Karpas-422 (cell line): ENCODE results near the gene SLC23A2. TPM values are rescaled to one million over a fixed set of nuclear protein-coding genes. Genes with fewer than 3 reads are reported as not detected.
"Not testable (repeated sequence)": the region's sequence is repeated elsewhere in the genome, so short reads cannot be mapped to it uniquely, and the experiment has no call there.

Experiments used
- DNase-seq: peaks from one replicate; pipeline ENCODE4 v3.0.0-alpha.2; 2015
- H2AFZ ChIP-seq: fragments of 200-600 bp; sonication (generic); 2 replicates; pipeline ENCODE4 v1.6.1; 2014; ENCODE audit warnings: antibody characterized with exemption, low read length, mixed read lengths
- H3K27ac ChIP-seq: fragments of 200-600 bp; sonication (generic); 2 replicates; pipeline ENCODE4 v1.5.1; 2014; ENCODE audit warnings: mild to moderate bottlenecking, low read length, moderate library complexity
- H3K27me3 ChIP-seq: fragments of 200-600 bp; sonication (generic); 2 replicates; pipeline ENCODE4 v1.6.1; 2014; ENCODE audit warnings: low read length, mixed read lengths
- H3K36me3 ChIP-seq: fragments of 200-600 bp; sonication (generic); 2 replicates; pipeline ENCODE4 v1.6.1; 2014; ENCODE audit warnings: low read length, mixed read lengths; ENCODE audit not compliant: insufficient read depth
- H3K4me1 ChIP-seq: fragments of 200-600 bp; sonication (generic); 2 replicates; pipeline ENCODE4 v1.6.1; 2014; ENCODE audit warnings: mild to moderate bottlenecking, low read length, mixed read lengths
- H3K4me2 ChIP-seq: fragments of 200-600 bp; sonication (generic); 2 replicates; pipeline ENCODE4 v1.6.1; 2014; ENCODE audit warnings: low read length, low read depth, mild to moderate bottlenecking; ENCODE audit not compliant: poor library complexity, severe bottlenecking
- H3K4me3 ChIP-seq: fragments of 200-600 bp; sonication (generic); 2 replicates; pipeline ENCODE4 v1.5.1; 2014; ENCODE audit warnings: mild to moderate bottlenecking, antibody characterized with exemption, low read length, mixed read lengths
- H3K79me2 ChIP-seq: fragments of 200-600 bp; sonication (generic); 2 replicates; pipeline ENCODE4 v1.6.1; 2014; ENCODE audit warnings: mild to moderate bottlenecking, low read length, mixed read lengths
- H3K9ac ChIP-seq: fragments of 200-600 bp; sonication (generic); 2 replicates; pipeline ENCODE4 v1.6.0; 2014; ENCODE audit warnings: low read length
- H3K9me2 ChIP-seq: fragments of 200-600 bp; sonication (generic), shearing (Covaris generic); replicated peaks from 2 replicates; pipeline ENCODE4 v1.6.0; 2014; ENCODE audit warnings: mild to moderate bottlenecking, low read length, moderate library complexity; ENCODE audit not compliant: insufficient read depth
- H3K9me3 ChIP-seq: fragments of 300-700, 200-600 bp; sonication (generic); 2 replicates; pipeline ENCODE4 v1.6.1; 2014; ENCODE audit warnings: low read length, mixed read lengths
- H4K20me1 ChIP-seq: fragments of 200-600 bp; sonication (generic); 2 replicates; pipeline ENCODE4 v1.6.1; 2014; ENCODE audit warnings: mild to moderate bottlenecking, antibody characterized with exemption, low read length, low read depth; ENCODE audit not compliant: insufficient read depth
- total RNA-seq: library from RNA; depleted of rRNA; stranded (reverse); fragments of >200 nt; shearing (Covaris generic); gene quantifications from 2 replicates; pipeline ENCODE4 v1.2.3, GENCODE V29; 2014; ENCODE audit warnings: low replicate concordance

SLC23A2 gene
- total RNA-seq, 1 experiment from 2014 or later: 49.2 TPM

- Histone ChIP-seq H3K4me2 (no peak overlapping the region), H2AFZ (no peak overlapping the region), H3K36me3 (peaks cover 34% of the 10 kb centered on the region; the same call in 1 of the 2 replicates), H3K27me3 (no peaks in the 10 kb centered on the region), H3K9ac (no peak overlapping the region), H3K9me2 (no peaks in the 10 kb centered on the region), H4K20me1 (no peaks in the 10 kb centered on the region), H3K9me3 (no peaks in the 10 kb centered on the region), H3K27ac (no peak overlapping the region), H3K4me1 (no peaks in the 10 kb centered on the region), H3K79me2 (no peaks in the 10 kb centered on the region), H3K4me3 (no peak overlapping the region)
- no peak for DNase-seq
Measured at GRCh38 chr20:4855097-4855496, 146.2 kb downstream of the SLC23A2 start.

- peaks cover 32% of the 10 kb centered on the region; the same call in 1 of the 2 replicates for H3K36me3 ChIP-seq
- H3K4me3 ChIP-seq: no peak overlapping the region
- H3K9ac ChIP-seq: no peak overlapping the region
- no peaks in the 10 kb centered on the region for H3K4me1 ChIP-seq
- no peaks in the 10 kb centered on the region for H4K20me1 ChIP-seq
- DNase-seq: no peak
- no peaks in the 10 kb centered on the region for H3K9me2 ChIP-seq
- no peaks in the 10 kb centered on the region for H3K27me3 ChIP-seq
- H3K27ac ChIP-seq: no peak overlapping the region
- H3K4me2 ChIP-seq: no peak overlapping the region
- no peaks in the 10 kb centered on the region for H3K79me2 ChIP-seq
- no peaks in the 10 kb centered on the region for H3K9me3 ChIP-seq
- no peak overlapping the region for H2AFZ ChIP-seq
Measured at GRCh38 chr20:4854561-4854901, 146.8 kb downstream of the SLC23A2 start.

GRCh38 chr20:4853757-4854560 lies 147.4 kb downstream of the SLC23A2 start:
- DNase-seq: no peak
- peaks cover 27% of the 10 kb centered on the region; the same call in 1 of the 2 replicates for H3K36me3 ChIP-seq
- no peaks in the 10 kb centered on the region for H3K4me1 ChIP-seq
- H3K9ac ChIP-seq: no peak overlapping the region
- H3K79me2 ChIP-seq: no peaks in the 10 kb centered on the region
- H3K9me3 ChIP-seq: no peaks in the 10 kb centered on the region
- no peaks in the 10 kb centered on the region for H3K27me3 ChIP-seq
- H4K20me1 ChIP-seq: no peaks in the 10 kb centered on the region
- no peak overlapping the region for H3K4me3 ChIP-seq
- no peaks in the 10 kb centered on the region for H3K9me2 ChIP-seq
- H3K4me2 ChIP-seq: no peak overlapping the region
- no peak overlapping the region for H2AFZ ChIP-seq
- no peak overlapping the region for H3K27ac ChIP-seq

- no peaks in the 10 kb centered on the region for H3K9me2 ChIP-seq
- no peak for DNase-seq
- H3K79me2 ChIP-seq: no peaks in the 10 kb centered on the region
- H3K4me3 ChIP-seq: no peak overlapping the region
- no peaks in the 10 kb centered on the region for H4K20me1 ChIP-seq
- H2AFZ ChIP-seq: no peak overlapping the region
- H3K27ac ChIP-seq: no peak overlapping the region
- H3K27me3 ChIP-seq: no peaks in the 10 kb centered on the region
- H3K4me2 ChIP-seq: no peak overlapping the region
- peaks cover 20% of the 10 kb centered on the region; the same call in 1 of the 2 replicates for H3K36me3 ChIP-seq
- H3K4me1 ChIP-seq: peaks cover 3% of the 10 kb centered on the region
- H3K9ac ChIP-seq: no peak overlapping the region
- H3K9me3 ChIP-seq: no peaks in the 10 kb centered on the region
Measured at GRCh38 chr20:4853004-4853403, 148.3 kb downstream of the SLC23A2 start.

GRCh38 chr20:4850960-4851359 lies 150.3 kb downstream of the SLC23A2 start:
- Histone ChIP-seq H3K4me2 (no peak overlapping the region), H2AFZ (no peak overlapping the region), H3K27me3 (no peaks in the 10 kb centered on the region), H3K9me3 (no peaks in the 10 kb centered on the region), H3K36me3 (peaks cover 19% of the 10 kb centered on the region; the same call in 1 of the 2 replicates), H3K79me2 (no peaks in the 10 kb centered on the region), H3K27ac (no peak overlapping the region), H3K4me1 (peaks cover 12% of the 10 kb centered on the region), H3K9ac (no peak overlapping the region), H3K9me2 (no peaks in the 10 kb centered on the region), H4K20me1 (no peaks in the 10 kb centered on the region), H3K4me3 (no peak overlapping the region)
- no peak for DNase-seq

- H3K4me1 ChIP-seq: peaks cover 16% of the 10 kb centered on the region
- not testable (repeated sequence) for DNase-seq, H4K20me1 ChIP-seq, H3K4me2 ChIP-seq, H3K4me3 ChIP-seq, H3K9me2 ChIP-seq, H3K9ac ChIP-seq, H3K9me3 ChIP-seq, H3K79me2 ChIP-seq, H3K27me3 ChIP-seq, H3K27ac ChIP-seq, H2AFZ ChIP-seq
- H3K36me3 ChIP-seq: peaks cover 14% of the 10 kb centered on the region; the same call in 1 of the 2 replicates
Measured at GRCh38 chr20:4848829-4849228, 152.5 kb downstream of the SLC23A2 start.

- Histone ChIP-seq H3K4me3 (no peak overlapping the region), H3K27me3 (no peaks in the 10 kb centered on the region), H3K27ac (no peak overlapping the region), H3K36me3 (0 out of 2 replicates have a peak, but pooled peaks cover 6% of the 10 kb centered on the region), H3K4me1 (peaks cover 16% of the 10 kb centered on the region), H4K20me1 (no peaks in the 10 kb centered on the region), H3K4me2 (no peak overlapping the region), H2AFZ (no peak overlapping the region), H3K9me2 (no peaks in the 10 kb centered on the region), H3K9me3 (no peaks in the 10 kb centered on the region), H3K9ac (no peak overlapping the region), H3K79me2 (no peaks in the 10 kb centered on the region)
- DNase-seq: peak; percentile 51
Measured at GRCh38 chr20:4848041-4848440, 153.3 kb downstream of the SLC23A2 start.

- no peak overlapping the region for H3K4me2 ChIP-seq
- H3K36me3 ChIP-seq: no peaks in the 10 kb centered on the region
- no peak overlapping the region for H3K4me3 ChIP-seq
- H3K4me1 ChIP-seq: peaks cover 19% of the 10 kb centered on the region
- no peak overlapping the region for H3K27ac ChIP-seq
- no peak overlapping the region for H3K9ac ChIP-seq
- no peaks in the 10 kb centered on the region for H3K9me2 ChIP-seq
- H3K27me3 ChIP-seq: no peaks in the 10 kb centered on the region
- H2AFZ ChIP-seq: no peak overlapping the region
- no peak for DNase-seq
- H3K9me3 ChIP-seq: no peaks in the 10 kb centered on the region
- H3K79me2 ChIP-seq: no peaks in the 10 kb centered on the region
- H4K20me1 ChIP-seq: no peaks in the 10 kb centered on the region
Measured at GRCh38 chr20:4846821-4847220, 154.5 kb downstream of the SLC23A2 start.
